Stimulated activated CD4-positive, alpha-beta T cell treated with anti-CD3 and anti-CD28 coated beads, Interleukin-1b, Interleukin-23, amount 100 ng/mL, for 24 hours (primary cell): ENCODE data around the gene ANKRD33.

Experiments
- DNase-seq, 4 experiments: peaks; one replicate each; pipeline ENCODE4 v3.0.0-alpha.2; 2020; ENCODE audit warnings: low read depth in 4 of 4, low spot score in 1 of 4

The ANKRD33 gene

DNA sequence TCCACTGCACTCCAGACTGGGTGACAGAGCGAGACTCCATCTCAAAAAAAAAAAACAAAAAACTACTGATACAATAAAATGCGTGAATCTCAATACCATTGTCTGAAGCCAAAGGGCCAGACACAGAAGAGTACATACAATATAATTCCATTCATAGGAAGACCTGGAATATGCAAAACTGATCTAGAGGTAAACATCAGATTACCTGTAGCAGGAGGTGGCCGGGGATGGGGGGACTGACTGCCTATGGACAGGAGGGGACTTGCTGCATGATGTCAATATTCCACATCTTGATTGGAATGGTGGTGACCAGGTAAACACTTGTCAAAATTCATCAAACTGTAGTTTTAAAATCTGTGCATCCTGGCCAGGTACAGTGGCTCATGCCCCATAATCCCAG lies 26.9 kb upstream of the ANKRD33 start:
- DNase-seq: no peak

DNA sequence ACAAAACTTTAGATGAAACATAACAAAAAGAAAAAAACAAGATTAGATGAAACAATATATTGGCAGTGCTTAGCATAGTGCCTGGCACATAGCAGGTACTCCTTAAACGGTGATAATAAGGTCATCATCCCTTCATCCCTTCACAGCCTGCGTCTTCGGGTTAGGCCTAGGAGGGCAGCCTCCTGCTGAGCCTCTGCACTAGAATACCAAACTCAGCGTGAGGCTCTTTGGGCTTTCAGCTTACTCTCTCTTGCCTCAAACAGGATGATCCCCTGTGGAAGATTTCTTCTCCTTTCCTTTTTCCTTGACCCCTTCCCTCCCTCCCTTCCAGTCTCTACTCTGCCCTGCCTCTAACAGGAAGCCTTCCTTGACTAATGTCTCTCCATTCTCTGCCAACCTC lies 25.0 kb upstream of the ANKRD33 start:
- DNase-seq: no peak

DNA sequence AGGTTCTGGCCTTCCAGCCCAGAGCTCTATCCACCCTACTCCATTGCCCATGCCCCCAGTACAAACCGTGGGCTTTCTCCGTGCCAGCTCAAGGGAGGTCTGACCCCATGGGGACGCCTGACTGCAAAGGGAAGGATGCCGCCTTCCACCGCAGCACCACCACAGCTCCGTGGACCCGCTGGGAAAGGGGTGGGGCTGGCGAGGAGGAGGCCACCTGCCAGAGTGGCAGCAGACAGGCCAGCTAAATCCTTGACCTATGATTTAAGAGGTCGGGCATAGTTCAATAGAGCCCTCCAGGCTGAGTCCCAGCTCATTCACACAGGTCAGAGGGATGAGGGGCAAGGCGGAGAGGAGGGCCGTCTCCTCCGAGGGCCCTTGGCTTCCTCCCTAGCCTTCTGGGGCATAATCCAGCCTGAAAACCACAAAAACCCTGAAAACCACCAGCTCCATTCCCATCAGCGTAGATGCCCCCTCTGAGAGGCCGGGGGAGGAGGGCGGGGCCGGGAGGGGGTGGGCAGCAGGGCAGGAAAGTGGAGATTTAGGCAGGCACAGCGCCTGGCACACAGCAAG lies 24.5 kb upstream of the ANKRD33 start:
- no peak for DNase-seq

DNA sequence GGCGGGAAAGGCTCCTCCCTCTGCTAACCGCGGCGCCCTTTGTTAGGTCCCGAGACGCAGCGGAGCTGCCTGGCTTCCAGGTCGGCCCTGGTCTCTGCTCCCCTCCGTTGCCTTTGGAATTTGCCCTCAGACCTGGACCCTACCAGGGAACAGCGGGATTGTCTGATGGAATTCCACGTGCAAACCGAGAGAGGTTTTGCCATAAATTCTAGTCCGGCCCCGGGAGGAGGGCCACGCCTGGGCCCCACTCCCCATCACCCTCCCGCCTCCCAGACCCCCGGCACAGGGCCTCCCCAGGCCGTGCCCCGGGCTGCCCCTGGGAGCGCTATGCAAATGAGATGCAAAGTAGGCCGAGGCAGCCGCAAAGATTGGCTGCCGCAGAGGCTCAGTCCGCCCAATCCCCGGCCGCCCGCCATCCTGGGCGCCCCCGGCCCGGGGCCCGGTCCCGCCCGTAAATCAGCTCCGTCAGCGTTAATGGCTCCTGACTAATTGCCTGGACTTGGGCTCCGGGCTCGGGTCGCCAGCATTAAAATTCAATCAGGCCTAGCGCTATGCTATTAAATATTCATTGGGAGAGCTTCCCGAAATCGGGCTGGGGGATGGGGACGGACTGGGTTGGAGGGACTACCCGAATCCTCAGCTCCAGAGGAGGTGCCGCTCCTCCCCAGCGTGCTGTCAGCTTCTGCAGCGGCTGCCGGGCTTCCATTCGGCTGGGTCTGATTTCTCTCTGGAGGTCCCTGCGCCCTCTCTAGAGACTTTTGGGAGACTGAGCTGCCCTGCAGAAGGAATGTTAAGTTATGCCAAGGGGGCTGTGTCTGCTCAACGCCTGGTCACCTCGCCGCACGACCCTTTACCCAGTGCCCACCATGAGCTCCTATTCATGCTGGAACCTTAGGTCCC lies 23.7 kb upstream of the ANKRD33 start:
- DNase-seq: no peak

DNA sequence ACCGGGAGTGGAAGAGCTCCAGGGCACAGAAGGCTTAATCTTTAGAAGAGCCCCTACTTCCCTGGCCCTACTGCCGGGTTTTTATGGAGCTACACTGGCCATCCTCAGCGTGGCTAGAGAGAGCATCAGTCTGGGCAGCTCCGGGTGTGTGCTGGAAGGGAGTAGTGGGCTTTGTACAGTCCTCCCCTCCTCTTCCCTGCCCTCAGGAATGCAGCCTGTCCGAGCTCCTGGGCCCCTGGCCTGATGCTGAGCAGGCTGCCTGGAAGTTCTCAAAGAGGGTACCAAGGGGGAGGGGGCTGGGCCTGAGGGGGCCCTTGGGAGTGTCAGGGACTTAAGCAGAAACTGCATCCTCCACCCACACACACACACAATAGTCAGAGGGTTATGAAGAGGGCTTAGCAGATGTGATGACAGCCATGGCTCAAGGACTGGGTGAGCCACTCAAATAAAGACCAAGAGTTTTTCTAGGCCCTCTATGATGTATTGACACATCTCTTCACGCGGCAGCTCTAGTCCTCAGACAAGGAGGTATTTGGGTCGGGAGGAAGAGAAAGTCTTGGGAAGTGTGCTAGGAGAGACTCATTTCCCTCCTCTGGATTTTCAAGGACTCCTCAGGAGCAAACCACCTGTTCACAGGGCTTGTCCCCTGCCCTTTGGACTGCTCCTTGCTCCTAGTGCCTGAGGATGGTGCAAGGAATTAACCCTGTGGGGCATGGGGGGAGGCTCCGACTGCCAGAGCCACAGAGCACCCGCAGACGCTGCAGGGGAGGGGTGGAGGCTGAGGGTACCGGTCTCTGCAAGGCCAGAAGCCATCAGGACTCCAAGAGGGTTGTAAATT lies 22.9 kb upstream of the ANKRD33 start:
- DNase-seq: no peak

DNA sequence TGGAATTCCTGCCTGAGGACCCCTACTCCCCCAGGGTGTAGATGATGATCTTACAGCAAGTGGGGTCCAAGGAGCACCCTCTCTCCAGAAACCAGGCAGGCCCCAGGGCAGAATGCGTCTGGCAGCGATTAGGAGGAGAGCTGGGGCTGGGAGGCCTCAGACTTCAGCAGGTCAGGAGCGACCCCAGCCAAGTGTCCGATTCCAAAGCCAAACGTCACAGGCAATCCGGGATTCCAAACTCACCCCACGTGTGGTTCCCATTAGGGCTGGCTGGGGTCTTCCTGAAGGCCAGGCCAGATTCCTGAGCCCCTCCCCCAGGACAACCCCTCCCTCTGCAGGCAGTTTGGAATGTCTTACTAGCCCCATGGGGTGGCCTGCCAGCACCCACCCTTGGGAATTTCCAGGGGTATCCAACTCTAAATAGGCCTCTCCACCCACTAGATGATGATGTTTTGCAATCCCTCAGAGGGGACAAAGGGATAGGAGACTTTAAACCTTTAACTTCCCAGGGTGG lies 22.1 kb upstream of the ANKRD33 start:
- DNase-seq: no peak

DNA sequence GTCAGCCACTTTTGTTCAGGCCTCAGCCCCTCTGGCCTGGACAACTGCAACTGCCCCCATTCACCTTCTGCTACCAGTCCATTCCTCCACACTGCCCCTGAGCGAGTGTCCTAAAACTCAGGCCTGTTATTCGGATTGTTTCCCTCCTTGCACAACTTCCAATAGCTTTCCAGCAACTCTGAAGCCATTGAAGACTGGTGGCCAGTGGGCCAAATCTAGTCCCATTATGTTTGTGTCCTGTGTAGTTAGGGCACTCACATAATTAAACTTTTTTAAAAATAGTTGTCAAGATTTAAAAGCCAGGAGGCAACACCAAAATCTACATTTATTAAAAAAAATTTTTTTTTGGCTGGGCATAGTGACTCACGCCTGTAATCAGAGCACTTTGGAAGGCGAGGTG lies 21.6 kb upstream of the ANKRD33 start:
- no peak for DNase-seq

DNA sequence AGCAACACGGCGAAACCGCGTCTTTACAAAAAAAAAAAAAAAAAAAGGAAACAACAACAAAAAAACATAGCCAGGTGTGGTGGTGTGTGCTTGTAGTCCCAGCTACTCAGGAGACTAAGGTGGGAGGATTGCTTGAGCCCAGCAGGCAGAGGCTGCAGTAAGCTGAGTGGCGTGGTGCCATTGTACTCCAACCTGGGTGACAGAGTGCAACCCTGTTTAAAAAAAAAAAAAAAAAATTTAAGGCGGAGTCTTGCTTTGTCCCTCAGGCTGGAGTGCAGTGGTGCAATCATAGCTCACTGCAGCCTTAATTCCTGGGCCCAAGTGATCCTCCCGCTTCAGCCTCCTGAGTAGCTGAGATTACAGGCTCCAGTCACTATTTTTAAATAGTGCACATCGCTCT lies 21.1 kb upstream of the ANKRD33 start:
- no peak for DNase-seq

DNA sequence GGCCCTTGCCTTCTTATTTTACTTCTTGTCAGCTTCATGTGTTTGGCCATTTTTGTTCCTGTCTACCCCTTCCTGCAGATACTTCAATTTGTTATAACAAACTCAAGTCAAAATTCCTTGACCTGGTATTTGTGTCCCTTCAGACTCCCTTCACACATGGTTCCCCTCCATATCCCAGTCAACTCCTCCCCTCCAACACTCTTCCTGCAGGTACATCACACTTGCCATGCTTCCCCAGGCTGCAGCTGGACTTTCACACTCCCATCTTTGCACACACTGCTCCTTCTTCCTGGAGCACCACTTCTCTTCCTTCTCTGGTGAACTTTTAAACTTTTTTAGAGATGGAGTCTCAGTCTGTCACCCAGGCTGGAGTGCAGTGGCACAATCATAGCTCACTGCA lies 20.5 kb upstream of the ANKRD33 start:
- DNase-seq: no peak

DNA sequence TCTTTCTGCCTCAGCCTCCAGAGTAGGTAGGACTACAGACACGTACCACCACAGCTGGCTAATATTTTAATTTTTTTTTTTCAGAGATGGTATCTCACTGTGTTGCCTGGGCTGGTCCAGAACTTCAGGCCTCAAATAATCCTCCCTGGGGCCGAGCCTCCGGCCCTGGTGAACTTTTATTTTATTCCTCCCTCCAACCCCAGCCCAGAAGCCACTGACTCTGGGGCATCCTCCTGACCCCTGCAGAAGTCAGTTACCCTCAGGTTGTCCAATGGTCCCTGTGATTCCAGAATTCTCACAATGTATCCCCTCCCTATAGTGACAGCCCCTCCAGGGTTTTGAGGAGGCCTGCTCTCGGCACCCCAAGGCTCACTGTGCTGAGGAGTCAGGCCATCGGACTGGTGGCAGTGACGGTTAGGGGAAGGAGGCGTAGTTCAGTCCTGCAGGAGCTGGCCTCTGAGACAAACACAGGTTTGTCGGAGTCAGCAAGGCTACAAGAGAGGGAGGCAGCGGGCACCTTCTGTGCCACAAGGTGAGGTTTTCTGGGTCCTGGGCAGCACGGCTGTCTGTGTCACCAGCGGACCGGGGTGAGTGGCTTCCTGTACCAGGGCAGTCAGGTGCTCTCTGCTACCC lies 20.0 kb upstream of the ANKRD33 start:
- no peak for DNase-seq

DNA sequence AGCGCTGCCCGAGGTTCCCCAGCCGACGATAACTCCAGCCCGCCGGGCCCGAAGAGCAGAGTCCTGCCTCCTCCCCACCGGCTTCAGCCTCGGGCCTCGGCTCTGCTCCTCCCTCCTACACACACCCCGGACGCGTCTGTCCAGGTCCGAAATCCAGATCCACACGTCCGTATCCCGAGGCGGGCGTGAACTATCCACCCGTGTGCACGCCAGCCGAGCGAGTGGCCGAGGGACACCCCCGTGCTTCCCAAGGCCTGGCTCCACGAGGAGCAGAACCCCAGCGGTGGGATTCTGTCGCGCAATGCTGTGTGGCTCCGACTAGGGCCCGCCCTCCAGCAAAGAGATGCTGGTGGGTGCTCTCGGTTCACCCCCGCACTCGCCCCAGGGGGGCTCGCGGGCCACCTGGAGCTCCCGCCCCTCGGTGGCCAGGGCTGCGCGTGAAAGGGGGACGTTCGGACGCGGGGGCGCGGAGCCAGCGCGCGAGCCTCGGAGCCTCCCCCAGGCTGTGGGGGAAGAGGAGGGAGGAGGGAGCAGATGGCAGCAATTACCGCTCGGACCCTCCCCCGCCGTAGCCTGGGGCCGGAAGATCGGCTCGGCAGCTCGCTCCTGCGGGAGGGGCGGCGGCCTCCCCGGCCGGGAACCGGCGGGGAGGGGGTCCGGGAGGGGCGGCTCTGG lies 18.9 kb upstream of the ANKRD33 start:
- DNase-seq: no peak

DNA sequence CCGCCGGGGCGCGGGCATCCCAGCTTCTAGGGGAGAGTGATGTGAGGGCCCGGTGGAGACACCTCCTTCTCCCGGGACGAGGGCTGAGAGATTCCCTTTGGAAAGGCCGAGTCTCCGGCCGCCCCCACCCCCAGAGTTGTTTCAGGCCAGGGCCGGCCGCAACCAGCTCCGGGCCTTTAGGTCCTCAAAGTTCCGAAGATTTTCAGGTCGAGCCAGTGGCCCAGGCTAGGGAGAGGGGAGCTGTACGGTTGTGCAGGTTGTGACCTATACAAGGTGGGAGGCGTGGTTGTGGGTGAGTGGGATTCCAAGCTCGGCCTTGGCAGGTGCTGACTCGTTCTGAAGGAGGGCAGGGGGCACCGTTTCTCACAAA lies 18.4 kb upstream of the ANKRD33 start:
- no peak for DNase-seq

DNA sequence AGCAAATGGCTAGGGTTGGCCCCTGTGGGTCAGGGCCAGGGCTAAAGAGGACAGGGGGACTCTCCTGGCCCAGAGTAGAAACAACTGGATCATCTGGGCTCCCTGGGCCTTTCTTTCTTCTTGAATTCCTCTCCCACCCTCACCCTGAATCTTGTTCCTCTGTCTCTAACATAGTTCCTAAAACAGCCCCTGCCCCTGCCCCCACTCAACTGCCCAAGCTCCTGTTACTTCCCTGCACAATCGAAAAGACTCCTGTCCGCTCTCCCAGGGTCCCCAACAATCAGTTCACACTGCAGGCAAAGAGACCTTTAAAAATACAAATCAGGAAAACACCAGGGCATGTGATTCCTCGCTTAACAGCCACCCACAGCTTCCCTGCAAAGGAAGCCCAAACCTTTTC lies 18.0 kb upstream of the ANKRD33 start:
- DNase-seq: no peak

DNA sequence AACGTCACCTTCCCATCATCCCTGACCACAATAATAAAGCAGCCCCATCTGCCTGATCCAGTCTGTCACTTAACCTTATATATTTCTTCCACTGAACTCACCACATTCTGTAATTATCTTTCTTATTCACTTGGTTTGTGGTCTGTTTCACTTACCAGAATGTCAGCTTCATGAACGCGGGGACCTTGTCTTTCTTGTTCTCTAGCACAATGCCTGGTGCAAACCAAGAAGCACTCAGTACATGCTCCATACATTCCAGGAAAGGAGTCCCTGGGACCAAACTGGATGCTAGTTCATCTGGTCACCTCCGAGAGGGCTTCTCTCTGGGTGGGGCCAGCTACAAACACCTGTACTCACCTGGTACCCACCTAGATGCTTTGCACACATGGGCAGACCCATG lies 17.4 kb upstream of the ANKRD33 start:
- no peak for DNase-seq

DNA sequence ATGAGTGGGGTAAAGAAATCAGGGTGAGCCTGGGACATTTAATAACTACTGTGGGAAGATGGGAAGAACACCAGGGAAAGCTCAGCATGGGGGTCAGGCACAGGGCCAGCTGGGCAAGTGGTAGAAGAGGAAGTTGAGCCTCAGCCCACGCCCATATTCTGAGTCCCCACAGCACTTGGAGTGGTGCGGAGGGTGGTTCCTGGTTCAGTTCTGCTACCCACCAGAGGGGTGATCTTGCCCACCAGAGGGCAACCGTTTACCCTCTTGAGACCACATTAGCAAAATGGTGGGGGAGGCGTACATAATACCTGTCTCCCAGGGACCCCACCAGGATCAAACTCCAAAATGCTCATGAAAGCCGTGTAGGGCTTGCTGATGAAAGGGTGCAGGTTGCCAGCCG lies 16.8 kb upstream of the ANKRD33 start:
- no peak for DNase-seq

DNA sequence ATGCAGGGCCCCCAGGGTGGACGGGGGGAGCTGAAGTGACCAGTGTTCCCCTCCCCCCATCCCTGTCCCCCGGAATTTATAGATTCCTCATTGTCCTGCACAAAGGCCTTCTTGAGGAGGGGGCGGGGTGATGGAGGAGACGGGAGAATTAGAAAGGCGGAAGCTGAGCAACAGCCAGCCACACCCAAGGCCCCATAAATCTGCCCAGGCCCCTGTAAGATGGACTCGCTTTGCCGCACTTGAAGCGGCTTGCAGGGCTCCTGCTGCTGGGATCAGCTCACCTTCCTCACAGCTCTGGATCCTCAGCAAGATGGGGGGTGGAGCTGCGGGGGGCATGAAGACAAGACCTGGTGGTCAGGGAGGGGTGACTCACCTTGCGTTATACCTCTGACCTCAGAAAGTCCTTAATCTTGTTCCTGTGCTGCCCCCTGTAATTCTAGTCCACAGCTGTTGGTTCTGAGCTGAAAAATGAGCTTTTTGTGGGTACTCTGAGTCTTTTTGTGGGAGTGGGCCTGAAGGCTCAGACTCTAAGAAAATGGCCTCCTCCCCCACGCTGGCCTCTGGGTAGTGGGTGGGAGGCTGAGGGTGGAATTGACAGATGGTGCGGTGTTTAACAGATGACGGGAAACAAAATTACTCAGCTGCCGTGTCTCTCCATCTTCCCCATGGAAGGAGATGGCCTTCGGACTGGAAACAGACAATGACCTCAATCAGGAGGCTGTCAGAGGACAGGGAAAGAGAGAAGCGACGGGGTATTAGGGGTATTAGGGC lies 15.8 kb upstream of the ANKRD33 start:
- no peak for DNase-seq

DNA sequence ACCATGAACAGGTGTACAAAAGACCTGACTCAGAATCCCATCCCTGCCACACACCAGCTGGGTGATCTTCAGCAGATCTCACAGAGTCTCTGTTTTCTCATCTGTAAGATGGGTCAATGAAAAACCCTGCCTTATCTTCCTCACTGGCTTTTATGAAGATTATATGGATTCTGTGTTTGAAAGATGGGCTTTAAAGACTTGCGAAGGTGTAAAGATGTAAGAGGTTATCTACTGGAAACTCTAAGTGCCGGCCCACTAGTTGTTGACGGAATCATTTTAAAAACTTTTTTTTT lies 15.3 kb upstream of the ANKRD33 start:
- DNase-seq: no peak

DNA sequence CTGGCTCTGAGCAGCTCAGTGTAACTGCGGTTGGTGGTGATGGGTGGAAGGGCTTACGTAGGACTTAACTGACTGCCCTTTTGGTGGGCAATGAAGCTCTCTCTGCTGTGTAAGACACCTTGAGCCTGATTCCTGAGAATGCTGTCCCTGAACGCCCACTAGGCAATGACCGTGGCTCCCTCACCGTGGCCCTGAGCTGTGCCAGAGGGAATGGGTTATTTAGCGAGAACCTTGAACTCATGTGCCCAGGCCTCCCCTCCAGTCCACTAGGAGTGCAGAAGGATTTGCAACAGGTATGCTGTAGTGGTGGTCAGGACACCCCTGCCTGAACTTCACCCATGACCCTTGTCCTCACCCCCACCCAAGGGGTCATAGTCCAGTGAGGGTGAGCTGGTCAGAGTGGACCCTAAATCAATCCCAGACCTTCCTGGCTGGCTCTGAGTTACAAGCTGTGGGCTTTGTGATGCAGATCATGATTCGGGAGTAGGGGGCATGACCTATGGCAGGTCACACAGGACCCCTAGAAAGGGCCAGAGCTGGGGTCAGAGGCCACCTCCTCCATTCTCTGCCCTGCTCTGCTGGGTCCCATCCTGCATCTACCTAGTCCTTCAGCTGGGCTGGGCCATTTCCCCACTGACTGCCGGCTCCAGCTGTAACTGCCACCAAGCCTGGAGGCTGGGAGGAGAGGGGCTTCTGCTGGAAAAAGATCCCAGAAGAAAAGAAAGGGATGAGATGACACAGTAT lies 14.5 kb upstream of the ANKRD33 start:
- no peak for DNase-seq

DNA sequence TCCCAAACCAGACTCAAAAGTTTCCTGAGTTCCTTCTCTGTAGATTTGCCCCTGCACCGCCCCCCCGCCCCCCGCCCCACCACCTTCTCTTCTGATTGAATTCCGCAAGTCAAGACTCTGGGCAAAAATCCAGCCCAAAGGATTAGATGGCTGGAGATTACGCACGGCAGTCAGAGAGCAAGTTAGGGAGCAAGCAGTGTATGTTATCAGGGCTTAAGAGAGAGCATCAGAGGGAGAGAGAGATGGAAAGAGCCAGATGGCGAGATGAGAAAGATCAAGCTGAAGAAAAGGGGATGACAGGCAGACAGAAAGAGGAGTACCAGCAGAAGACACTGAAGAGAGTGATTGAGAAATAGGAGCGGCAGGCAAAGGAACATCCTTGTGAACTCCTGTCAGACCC lies 13.9 kb upstream of the ANKRD33 start:
- DNase-seq: no peak

DNA sequence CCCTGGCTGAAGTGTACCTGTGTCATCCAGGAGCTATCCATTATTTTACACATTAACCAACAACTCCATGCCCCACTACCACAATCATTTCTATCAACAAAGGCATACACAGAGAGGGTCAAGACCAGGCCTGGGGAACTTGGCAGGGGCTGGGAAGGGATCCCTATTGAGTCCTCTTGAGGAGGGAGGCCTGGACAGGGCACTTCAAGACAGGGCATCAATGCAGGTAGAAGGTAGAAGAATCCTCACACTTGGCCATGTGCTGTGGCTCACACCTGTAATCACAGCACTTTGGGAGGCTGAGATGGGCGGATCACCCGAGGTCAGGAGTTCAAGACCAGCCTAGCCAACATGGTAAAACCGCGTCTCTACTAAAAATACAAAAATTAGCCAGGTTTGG lies 13.4 kb upstream of the ANKRD33 start:
- DNase-seq: no peak
